Activated CD4-positive, alpha-beta memory T cell treated with anti-CD3 and anti-CD28 coated beads for 36 hours (primary cell): ENCODE results near the gene PLEKHJ1. TPM values are rescaled to one million over a fixed set of nuclear protein-coding genes. Genes with fewer than 3 reads are reported as not detected.
A peak's percentile ranks its signal among the peaks of the same experiment; 100 is the strongest.

Source experiments
- CTCF ChIA-PET: fragments of 350-600 bp; sonication (Branson Sonifier 250); formaldehyde crosslinking; loops from one replicate; lab custom pipeline; 2021; ENCODE audit warnings: antibody characterized with exemption, inconsistent platforms; lab: Charles Lee
- POLR2A ChIA-PET: fragments of 350-600 bp; sonication (Branson Sonifier 250); formaldehyde crosslinking; loops from one replicate; lab custom pipeline; 2021; ENCODE audit warnings: antibody characterized with exemption; lab: Charles Lee
- DNase-seq: peaks from one replicate; pipeline ENCODE4 v3.0.0-alpha.2; 2020
- H3K27ac Mint-ChIP-seq: one replicate; pipeline ENCODE4 v1.8.0; 2021; ENCODE audit warnings: mixed read lengths
- H3K27me3 Mint-ChIP-seq: one replicate; pipeline ENCODE4 v1.8.0; 2021; ENCODE audit warnings: mixed read lengths
- H3K36me3 Mint-ChIP-seq: one replicate; pipeline ENCODE4 v1.8.0; 2021; ENCODE audit warnings: mixed read lengths
- H3K4me1 Mint-ChIP-seq: one replicate; pipeline ENCODE4 v1.8.0; 2021; ENCODE audit warnings: low read depth, mixed read lengths
- H3K4me3 Mint-ChIP-seq: one replicate; pipeline ENCODE4 v1.8.0; 2021; ENCODE audit warnings: mild to moderate bottlenecking, mixed read lengths
- H3K9me3 Mint-ChIP-seq: one replicate; pipeline ENCODE4 v1.8.0; 2021; ENCODE audit warnings: mixed read lengths
- intact Hi-C: fragments of 100-400 bp; cut with micrococcal nuclease; formaldehyde crosslinking; loops from one replicate; pipeline ENCODE4 v1.15.1; 2023
- total RNA-seq, 2 experiments: library from RNA; stranded (reverse); gene quantifications; one replicate each; pipeline ENCODE4 v1.2.3, GENCODE V29; 2021

Gene PLEKHJ1
- total RNA-seq, 2 experiments from 2014 or later: 60.8 to 64.0 TPM

DNA sequence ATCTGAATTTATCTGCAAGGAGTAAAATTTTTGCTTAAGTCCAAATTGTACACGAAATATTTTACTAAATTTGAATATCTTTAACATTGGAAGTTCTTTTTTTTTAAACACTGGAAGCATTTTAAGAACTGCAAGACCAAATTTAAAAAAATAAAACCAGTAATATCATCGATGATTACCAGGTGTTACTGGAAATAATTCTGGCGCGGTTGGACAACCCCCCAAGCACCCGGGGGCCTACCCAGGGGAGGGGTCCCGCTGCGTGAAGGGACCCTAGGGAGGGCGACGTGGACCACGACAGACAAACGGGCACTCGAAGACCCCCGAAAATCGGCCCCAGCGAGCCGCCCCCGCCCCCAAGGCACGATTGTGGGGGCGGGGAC lies 32.7 kb upstream of the PLEKHJ1 start:
- Mint-ChIP-seq H3K4me3 (peak overlapping the region; percentile 89), H3K27me3 (no peaks in the 10 kb centered on the region), H3K9me3 (no peaks in the 10 kb centered on the region), H3K36me3 (peaks cover 31% of the 10 kb centered on the region), H3K4me1 (peaks cover 28% of the 10 kb centered on the region), H3K27ac (peak overlapping the region; percentile 77)
- POLR2A ChIA-PET: no interaction called here
- DNase-seq: no peak
- CTCF ChIA-PET: no interaction called here
- intact Hi-C loops: loop anchor here (1.0 to 2.0 kb wide), 2 partner anchors 14 to 33 kb away; partner anchors contain the start of genes PLEKHJ1 and SF3A2

DNA sequence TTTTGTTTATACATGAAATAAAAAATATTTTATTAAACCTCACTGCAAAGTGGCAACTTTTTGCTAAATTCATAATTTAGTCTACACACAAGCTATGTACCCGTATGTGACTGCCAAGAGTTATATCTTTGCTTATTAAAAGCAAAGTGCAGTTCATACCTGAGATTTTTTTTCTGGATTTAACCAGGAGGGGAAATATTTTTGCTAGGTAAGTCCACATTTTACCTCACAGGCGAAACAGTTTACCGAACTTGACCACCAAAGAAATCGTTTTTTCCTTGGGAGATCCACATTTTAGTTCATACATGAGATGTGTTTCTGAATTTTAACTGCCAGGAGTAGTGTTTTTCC lies 32.3 kb upstream of the PLEKHJ1 start:
- Mint-ChIP-seq H3K9me3 (no peaks in the 10 kb centered on the region), H3K27me3 (no peaks in the 10 kb centered on the region), H3K27ac (peak overlapping the region; percentile 77), H3K36me3 (peaks cover 27% of the 10 kb centered on the region), H3K4me1 (peaks cover 24% of the 10 kb centered on the region), H3K4me3 (peak overlapping the region; percentile 89)
- intact Hi-C loops: loop anchor here (2.0 kb wide), 1 partner anchor 14 kb away; no protein-coding TSS in a partner anchor
- no peak for DNase-seq
- CTCF ChIA-PET: no interaction called here
- POLR2A ChIA-PET: no interaction called here

DNA sequence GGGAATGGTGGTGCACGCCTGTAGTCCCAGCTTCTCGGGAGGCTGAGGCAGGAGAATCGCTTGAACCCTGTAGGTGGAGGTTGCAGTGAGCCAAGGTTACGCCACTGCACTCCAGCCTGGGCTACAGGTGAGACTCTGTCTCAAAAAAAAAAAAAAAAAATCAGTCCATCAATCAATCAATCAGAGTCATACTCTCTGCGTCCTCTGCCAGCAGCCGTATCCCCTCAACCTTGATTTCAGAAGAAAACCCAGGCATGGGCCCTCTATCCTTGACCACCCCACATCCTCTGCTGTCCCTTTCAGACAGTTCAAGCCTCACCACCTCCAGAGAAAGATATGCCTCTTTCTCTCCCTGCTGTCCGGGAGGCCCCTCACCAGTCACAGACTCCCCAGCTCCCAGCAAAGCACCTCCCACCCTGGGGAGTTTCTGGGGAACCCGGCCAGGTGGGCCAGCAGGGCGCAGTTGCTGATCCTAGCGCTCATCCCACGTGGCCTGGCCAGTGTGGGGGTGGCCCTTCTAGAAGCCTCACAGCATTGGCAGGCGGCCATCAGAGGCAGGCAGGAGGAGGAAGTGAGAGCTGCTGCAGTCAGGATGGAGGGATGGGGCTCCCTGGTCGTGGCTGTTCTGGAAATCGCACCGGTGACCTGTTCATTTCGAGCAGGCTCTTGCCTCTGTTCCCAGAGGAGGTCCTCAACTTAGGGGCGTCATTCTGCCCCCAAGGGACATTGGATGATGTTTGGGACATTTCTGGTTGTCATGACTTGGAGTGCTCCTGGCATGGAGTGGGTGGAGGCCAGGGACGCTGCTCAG lies 30.3 kb upstream of the PLEKHJ1 start:
- peaks cover 16% of the 10 kb centered on the region for H3K4me1 Mint-ChIP-seq
- H3K27me3 Mint-ChIP-seq: no peaks in the 10 kb centered on the region
- ChIA-PET POLR2A (interaction anchor here (0.6 kb wide), 1 partner anchor 11 kb away, joined by 3 read pairs; no protein-coding TSS in a partner anchor), CTCF (interaction anchor here (0.7 kb wide), 1 partner anchor 343 kb away, joined by 3 read pairs; no protein-coding TSS in a partner anchor)
- H3K27ac Mint-ChIP-seq: peak overlapping the region; percentile 33
- peaks cover 15% of the 10 kb centered on the region for H3K36me3 Mint-ChIP-seq
- no peaks in the 10 kb centered on the region for H3K9me3 Mint-ChIP-seq
- no peak overlapping the region for H3K4me3 Mint-ChIP-seq
- intact Hi-C loops: no loop called here
- peak; percentile 63 for DNase-seq

DNA sequence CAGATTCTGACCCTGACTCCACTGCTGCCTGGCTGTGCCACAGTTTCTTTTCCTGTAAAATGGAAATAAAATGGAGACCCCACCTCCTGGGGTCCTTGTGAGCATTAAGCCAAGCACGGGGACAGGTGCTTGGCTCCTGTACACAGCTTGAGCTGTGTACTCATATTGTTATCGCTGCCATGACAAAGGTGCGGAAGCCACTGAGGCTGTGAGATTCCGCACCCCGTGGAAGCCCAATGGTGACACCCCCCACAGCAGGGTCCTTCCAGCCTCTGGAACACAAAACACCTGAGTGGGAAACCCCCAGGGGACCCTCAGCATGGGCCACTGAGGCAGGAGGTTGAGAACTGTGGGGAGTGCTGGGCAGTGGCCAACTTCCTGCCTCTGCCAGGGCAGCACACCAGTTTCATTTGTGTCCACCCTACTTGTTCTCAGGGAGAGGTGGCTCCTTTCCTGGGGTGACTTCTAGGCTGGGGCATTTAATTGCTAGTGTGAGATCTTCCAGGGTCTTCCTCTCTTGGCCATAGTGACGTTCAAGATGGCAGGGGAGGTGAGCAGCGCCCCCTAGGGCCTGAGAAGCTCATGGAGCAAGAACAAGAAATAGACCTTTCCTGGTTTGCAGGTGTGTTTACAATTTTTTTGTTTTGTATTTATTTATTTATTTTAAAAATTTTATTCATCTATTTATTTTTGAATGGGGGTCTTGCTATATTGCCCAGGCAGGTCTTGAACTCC lies 25.5 kb upstream of the PLEKHJ1 start:
- ChIA-PET CTCF (interaction anchor here (0.6 to 6.7 kb wide), 24 partner anchors 8 to 359 kb away, joined by 3 to 58 read pairs (median 3); partner anchors contain the start of genes AMH, AP3D1 and PLEKHJ1), POLR2A (interaction anchor here (0.6 to 2.4 kb wide), 2 partner anchors 9 to 22 kb away, joined by 4 to 11 read pairs; no protein-coding TSS in a partner anchor)
- intact Hi-C loops: no loop called here
- peak; percentile 82 for DNase-seq
- Mint-ChIP-seq H3K27me3 (no peaks in the 10 kb centered on the region), H3K36me3 (no peaks in the 10 kb centered on the region), H3K27ac (no peak overlapping the region), H3K9me3 (no peaks in the 10 kb centered on the region), H3K4me1 (peaks cover 31% of the 10 kb centered on the region), H3K4me3 (no peak overlapping the region)

DNA sequence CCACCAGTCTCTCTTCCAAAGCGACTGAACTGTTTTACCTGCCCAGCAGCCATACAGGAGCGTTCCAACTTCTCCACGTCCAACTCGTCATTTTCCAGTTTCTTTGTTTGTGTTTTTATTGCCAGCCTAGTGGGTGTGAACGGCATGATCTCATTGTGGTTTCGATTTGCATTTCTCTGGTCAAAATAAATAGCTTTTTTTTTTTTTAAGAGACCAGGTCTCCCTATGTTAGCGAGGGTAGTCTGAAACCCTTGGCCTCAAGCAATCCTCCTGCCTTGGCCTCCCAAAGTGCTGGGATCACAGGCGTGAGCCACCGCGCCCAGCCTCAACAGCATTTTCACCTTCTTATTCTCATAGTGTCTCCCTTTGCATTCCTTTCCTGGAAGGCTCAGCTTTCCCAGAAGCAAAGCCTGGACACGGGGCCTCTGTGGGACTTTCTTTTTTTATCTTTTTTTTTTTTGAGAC lies 24.2 kb upstream of the PLEKHJ1 start:
- H3K27ac Mint-ChIP-seq: peak overlapping the region; percentile 58
- no peaks in the 10 kb centered on the region for H3K27me3 Mint-ChIP-seq
- H3K36me3 Mint-ChIP-seq: no peaks in the 10 kb centered on the region
- ChIA-PET CTCF (interaction anchor here (0.7 to 6.7 kb wide), 11 partner anchors 9 to 351 kb away, joined by 3 to 58 read pairs (median 6); partner anchors contain the start of genes AMH and AP3D1), POLR2A (interaction anchor here (0.6 to 2.4 kb wide), 7 partner anchors 8 to 218 kb away, joined by 3 to 11 read pairs (median 3); partner anchors contain the start of gene PLEKHJ1)
- DNase-seq: no peak
- intact Hi-C loops: no loop called here
- H3K4me3 Mint-ChIP-seq: no peak overlapping the region
- peaks cover 25% of the 10 kb centered on the region for H3K4me1 Mint-ChIP-seq
- H3K9me3 Mint-ChIP-seq: no peaks in the 10 kb centered on the region

DNA sequence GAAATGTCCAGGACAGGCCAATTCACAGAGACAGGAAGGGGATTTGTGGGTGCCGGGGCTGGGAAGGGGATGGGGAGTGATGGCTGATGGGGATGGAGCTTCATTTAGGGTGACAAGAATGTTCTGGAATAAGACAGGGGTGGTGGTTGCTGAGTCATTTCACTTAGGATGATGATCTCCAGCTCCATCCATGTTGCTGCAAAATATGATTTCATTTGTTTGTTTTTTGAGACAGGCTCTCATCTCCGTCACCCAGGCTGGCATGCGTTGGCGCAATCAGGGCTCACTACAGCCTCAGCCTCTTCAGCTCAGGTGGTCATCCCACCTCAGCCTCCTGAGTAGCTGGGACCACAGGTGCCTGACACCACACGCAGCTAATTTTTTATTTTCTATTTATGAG lies 23.2 kb upstream of the PLEKHJ1 start:
- Mint-ChIP-seq H3K36me3 (no peaks in the 10 kb centered on the region), H3K4me3 (no peak overlapping the region), H3K9me3 (no peaks in the 10 kb centered on the region), H3K27ac (peak overlapping the region; percentile 29), H3K4me1 (peaks cover 25% of the 10 kb centered on the region), H3K27me3 (no peaks in the 10 kb centered on the region)
- intact Hi-C loops: no loop called here
- POLR2A ChIA-PET: interaction anchor here (0.7 to 2.3 kb wide), 3 partner anchors 11 to 24 kb away, joined by 3 to 11 read pairs (median 4); partner anchors contain the start of gene PLEKHJ1
- no peak for DNase-seq
- CTCF ChIA-PET: interaction anchor here (1.0 to 6.7 kb wide), 5 partner anchors 8 to 103 kb away, joined by 3 to 58 read pairs (median 4); partner anchors contain the start of gene LSM7

DNA sequence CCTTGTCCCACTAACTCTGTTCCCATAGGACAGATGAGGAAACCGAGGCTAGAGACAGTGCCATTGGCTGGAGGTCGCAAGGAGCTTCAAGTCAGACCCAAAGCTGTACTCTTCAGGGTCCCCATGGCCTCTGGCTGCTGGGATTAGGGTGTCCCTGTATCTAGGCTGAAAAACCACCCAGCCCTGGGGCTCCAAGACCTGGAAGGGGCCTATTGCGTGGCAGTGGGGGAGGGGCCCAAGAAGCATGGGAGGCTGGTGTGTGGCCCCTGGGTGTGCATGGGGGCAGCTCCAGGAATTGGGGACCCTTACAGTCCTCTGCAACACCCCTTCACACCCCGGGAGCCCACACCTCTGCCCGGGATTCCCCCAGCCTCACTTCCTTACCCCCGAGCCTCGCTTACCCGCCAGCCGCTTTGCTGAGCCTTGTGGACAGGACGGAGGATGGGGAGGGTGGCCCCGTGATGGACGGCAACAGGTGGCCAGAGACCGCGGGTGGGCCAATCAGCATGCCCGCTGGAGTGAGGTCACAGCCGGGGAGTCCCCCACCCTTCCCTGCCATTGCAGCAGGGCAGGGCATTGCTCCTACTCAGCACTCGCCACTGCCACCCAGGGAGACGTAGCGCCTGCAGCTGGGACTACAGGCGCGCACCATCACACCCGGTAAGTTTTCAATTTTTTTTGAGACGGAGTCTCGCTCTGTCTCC lies 20.0 kb upstream of the PLEKHJ1 start, which contains the start of gene JSRP1:
Gene JSRP1, minus strand, starts transcription at position 436 of the 704 bp plus-strand sequence. CDS start 1,103 bp downstream, outside the sequence.
- ChIA-PET CTCF (no interaction called here), POLR2A (no interaction called here)
- DNase-seq: peak; percentile 29

DNA sequence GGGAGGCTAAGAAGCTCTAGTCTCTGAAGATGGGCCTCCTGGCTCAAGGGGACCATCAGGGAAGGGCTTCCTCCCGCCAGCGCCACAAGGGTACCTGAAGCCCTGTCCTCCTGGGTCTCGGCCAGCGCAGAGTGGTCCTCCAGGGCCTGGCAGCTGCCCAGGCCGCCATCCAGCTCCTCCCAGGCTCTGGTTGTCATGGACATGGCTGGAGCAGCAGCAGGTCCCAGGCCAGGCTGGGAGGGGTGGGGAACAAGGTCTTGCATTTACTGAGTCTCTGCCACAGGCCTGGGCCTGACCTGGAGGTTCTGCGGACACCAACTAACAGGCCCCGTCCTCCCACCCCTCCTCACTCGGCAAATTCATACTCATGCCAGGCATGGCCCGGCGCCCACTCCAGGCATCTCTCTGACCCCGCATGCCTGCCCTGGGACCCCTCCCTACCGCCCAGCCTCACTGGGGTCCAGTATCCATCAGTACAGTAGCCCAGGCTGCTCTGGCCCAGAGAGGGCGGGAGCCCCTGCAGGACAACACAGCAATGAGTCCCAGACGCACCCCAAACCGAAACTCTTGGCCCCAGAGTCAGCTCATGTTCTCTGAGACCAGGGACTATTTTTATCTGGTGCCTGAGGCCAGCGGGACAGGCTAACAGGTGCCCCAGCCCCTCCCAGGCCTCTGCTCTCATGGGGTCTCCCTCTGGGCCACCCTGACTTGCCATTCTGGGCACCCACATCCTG lies 19.1 kb upstream of the PLEKHJ1 start:
- peaks cover 13% of the 10 kb centered on the region for H3K27me3 Mint-ChIP-seq
- H3K4me1 Mint-ChIP-seq: peaks cover 33% of the 10 kb centered on the region
- H3K27ac Mint-ChIP-seq: no peak overlapping the region
- H3K9me3 Mint-ChIP-seq: no peaks in the 10 kb centered on the region
- CTCF ChIA-PET: no interaction called here
- intact Hi-C loops: loop anchor here (2.0 kb wide), 1 partner anchor 14 kb away; no protein-coding TSS in a partner anchor
- no peak for DNase-seq
- POLR2A ChIA-PET: interaction anchor here (0.6 to 1.2 kb wide), 2 partner anchors 11 to 15 kb away, joined by 3 to 5 read pairs; no protein-coding TSS in a partner anchor
- no peak overlapping the region for H3K4me3 Mint-ChIP-seq
- H3K36me3 Mint-ChIP-seq: no peaks in the 10 kb centered on the region

More for the DNA sequence above, 20.0 kb upstream of the PLEKHJ1 start, which contains the start of gene JSRP1:
- Mint-ChIP-seq H3K4me3 (peak within 1 kb of the TSS; percentile 43), H3K9me3 (no peaks in the 10 kb centered on the region), H3K27ac (peak within 1 kb of the TSS; percentile 64), H3K4me1 (peaks cover 35% of the 10 kb centered on the region), H3K27me3 (peaks cover 13% of the 10 kb centered on the region), H3K36me3 (no peaks in the 10 kb centered on the region)
- intact Hi-C loops: loop anchor here (2.0 kb wide), 1 partner anchor 13 kb away; no protein-coding TSS in a partner anchor

DNA sequence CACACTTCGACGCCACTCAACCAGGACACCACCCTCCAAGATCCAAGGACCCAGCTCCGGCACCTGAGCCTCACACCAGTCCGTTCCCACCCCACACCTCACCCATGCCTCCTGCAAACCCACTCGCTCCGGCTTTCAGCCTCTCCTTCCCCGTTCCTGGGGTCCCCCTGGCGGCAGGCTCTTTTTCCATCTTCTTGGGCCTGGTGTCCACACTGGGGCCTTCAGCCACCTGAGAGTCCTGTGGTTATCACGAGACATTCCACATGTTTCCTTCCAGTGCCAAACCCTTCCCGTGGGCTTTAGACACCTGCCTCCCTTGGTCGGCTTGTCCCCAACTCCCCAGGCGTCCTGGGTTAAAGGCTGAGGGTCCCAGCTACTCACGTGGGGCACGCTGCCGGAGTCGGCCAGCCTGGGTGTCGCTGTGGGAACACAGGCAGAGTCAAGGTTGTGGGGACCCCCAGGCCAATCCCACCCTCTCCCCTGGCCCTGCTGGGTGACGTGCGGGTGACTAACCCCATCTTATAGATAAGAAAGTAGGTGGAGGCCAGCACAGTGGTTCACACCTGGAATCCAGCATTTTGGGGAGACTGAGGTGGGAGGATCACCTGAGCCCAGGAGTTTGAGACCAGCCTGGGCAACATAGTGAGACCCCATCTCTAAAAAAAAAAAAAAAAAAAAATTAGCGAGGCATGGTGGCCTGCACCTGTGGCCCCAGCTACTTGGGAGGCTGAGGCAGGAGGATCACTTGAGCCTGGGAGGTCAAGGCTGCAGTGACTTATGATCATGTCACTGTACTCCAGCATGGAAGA lies 18.1 kb upstream of the PLEKHJ1 start:
- CTCF ChIA-PET: interaction anchor here (1.7 to 1.9 kb wide), 2 partner anchors 7 to 19 kb away, joined by 8 to 10 read pairs; no protein-coding TSS in a partner anchor
- POLR2A ChIA-PET: interaction anchor here (1.2 to 1.7 kb wide), 2 partner anchors 16 kb away, joined by 5 to 8 read pairs; no protein-coding TSS in a partner anchor

More for the DNA sequence above, 18.1 kb upstream of the PLEKHJ1 start:
- Mint-ChIP-seq H3K36me3 (no peaks in the 10 kb centered on the region), H3K27me3 (peaks cover 15% of the 10 kb centered on the region), H3K9me3 (no peaks in the 10 kb centered on the region), H3K27ac (no peak overlapping the region), H3K4me3 (peak overlapping the region; percentile 6), H3K4me1 (peaks cover 30% of the 10 kb centered on the region)
- intact Hi-C loops: loop anchor here (2.0 kb wide), 1 partner anchor 15 kb away; no protein-coding TSS in a partner anchor
- no peak for DNase-seq
